Stimulated activated CD8-positive, alpha-beta memory T cell treated with anti-CD3 and anti-CD28 coated beads, Interleukin-2, amount 100 ng/mL, for 1 hour (primary cell): ENCODE data around the gene P4HA2.

Experiments
- DNase-seq, 2 donors: peaks; one replicate each; pipeline ENCODE4 v3.0.0-alpha.2; 2020; ENCODE audit warnings: low read depth in 2 of 2

P4HA2 gene

DNA sequence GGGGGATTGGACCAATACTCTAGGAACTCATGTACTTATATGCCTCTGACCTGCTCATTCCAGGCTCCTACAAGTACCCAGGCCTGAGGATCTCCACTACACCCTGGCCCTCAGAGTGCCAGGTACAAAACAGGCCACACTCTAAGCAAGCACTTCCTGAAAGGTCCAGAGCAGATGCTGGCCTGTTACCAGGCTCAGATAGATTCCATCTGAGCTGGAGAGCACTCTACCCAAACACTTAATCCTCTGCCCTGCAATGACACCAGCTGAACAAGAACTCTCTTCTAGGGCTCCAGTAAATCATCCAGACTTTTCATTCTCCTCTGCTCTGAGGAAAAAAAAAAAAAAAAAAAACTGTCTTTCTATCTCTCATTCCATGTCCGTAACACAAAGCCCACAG is 2.9 kb downstream of the P4HA2 start:
- DNase-seq, result no peak

DNA sequence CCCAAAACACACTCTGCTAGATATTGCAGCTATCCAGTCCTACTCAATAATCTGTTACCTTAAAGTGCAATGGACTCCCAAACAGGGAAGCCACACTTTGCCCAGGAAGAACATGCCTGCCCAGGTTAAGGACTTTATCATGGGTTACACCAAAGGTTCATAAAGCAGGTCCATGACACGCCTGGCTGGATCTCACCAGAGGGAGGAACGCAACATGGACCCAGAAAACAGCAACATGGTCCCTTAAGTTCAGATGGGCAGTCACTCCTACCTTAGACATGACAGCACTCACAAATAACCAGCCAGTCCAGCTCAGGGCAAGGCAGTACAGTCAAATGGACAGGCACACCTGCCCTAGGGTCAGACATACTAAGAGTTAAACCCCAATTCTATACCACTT is 3.8 kb downstream of the P4HA2 start:
- no peak for DNase-seq

DNA sequence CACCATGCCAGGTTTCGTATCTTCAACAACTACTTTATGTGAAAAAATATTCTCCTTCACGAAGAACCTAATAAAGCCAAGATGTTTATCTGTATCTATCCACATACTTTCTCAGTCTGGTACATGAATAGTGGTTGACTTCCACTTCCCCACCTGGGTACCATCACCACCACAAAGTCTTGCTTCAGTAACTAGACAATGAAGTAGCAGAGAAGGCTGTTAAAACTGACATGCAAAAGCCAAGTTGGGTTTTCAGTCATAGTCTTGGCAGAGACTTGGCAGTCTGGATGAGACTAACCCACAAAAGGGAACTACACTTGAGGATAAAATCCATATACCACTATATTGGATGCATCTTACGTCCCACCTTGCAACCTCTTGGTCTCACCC is 5.0 kb downstream of the P4HA2 start:
- no peak for DNase-seq

GRCh38 chr5:132221781-132222648 is 5.6 kb downstream of the P4HA2 start:
- no peak for DNase-seq

DNA sequence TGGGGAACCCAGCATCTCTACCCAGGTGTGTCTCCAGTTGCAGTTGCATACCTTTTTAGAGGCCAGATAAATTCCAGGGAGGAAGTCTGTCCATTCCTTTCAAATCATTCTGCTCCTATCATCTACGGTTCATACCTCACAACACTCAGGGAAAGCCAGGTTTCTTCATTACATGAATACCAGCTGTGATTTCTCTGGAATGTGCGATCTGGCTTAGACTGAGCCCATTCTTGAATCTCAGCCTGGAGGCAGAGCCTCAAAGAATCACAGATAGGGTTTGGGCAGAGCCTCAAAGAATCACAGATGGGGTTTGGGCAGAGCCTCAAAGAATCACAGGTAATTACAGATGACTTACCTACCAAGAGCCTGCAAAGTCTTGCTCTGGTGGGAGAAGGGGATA is 7.2 kb downstream of the P4HA2 start:
- DNase-seq, result no peak

- DNase-seq, result no peak
Observed at GRCh38 chr5:132219981-132220380, 7.7 kb downstream of the P4HA2 start.

DNA sequence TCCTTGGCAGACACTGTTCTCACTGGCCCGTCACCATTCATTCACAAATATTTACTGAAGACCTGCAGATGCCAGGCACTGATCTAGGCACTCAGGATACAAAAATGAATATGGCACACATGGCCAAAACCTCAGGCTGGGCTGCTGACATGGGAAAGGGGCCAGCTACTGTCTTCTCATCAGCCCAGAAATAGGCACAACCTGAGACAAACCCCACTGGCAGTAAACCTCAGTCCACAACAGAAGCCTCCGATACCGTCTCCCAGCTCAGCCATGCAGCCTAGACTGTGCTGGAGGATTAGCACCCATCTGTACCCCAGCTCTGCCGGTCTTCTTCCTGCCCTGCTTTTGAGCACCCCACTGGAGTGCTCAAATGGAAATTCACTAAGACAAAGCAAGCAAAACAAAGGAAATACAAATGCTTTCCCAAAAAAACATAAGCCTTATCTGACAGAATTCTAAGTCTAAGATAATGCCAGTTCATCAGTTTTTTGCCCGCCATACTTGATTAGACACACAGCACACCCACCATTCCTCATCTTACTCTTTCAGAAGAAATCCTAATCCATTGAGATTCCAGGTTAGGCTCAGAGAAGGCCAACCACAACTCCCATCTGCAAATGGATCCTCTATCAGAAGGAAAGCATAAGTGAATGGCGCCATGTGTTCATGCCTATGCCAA is 8.2 kb downstream of the P4HA2 start:
- DNase-seq, result no peak

- DNase-seq, result no peak
Observed at GRCh38 chr5:132218321-132218720, 9.3 kb downstream of the P4HA2 start.

- no peak for DNase-seq
Observed at GRCh38 chr5:132215329-132215728, 12.3 kb downstream of the P4HA2 start.

DNA sequence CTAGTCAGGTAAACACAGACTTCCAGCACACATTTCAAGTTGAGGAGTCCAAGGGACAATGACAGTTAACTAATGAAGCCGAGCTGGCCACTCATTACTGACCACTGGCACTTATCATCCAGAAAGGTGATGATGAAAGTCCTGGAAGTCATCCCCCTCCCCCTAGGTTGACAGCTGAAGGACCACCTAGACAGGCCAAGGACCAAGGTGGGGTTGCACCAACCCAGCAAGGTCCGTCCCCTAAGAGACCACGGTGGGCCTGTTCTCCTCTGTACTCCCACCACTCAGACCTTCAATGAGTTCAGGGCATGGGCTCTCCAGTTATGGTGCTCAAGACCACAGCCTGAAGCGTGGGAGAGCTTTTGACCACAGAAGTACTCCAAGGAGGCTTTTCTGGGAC is 13.2 kb downstream of the P4HA2 start:
- DNase-seq, result no peak

- no peak for DNase-seq
Observed at GRCh38 chr5:132213666-132214065, 14.0 kb downstream of the P4HA2 start.

GRCh38 chr5:132211787-132212186 is 15.9 kb downstream of the P4HA2 start:
- DNase-seq, result no peak

GRCh38 chr5:132210944-132211343 is 16.7 kb downstream of the P4HA2 start:
- no peak for DNase-seq

DNA sequence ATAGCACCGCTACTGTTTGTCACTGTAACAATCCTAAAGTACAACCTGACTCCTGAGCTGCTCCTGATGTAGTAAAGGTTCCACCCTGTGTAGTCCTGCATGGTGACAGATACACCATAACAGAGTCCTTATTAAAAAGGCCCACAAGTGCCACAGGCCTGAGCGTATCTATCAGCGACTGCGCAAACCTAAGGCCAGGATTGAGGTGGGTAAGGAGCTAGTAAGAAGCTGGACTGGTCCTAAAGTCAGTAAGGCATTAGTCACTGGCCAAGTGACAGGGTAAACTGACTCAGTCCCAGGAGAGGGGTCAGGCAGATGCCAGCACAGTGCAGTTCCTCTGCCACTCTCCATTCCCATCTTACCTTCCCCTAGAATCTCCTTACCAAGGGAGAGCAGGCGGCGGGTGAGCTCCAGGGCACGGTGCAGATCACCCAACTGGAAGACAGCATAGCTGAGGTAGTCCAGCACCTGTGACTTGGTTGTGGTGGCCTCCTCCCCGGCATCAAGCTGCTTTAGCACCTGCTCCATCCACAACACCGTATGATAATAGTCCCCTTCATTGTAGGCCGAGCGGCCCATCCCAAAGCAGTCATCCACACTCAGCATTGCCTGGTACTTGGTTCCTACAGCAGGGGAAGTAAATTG is 17.6 kb downstream of the P4HA2 start:
- DNase-seq, result no peak

GRCh38 chr5:132209131-132209530 is 18.5 kb downstream of the P4HA2 start:
- no peak for DNase-seq

DNA sequence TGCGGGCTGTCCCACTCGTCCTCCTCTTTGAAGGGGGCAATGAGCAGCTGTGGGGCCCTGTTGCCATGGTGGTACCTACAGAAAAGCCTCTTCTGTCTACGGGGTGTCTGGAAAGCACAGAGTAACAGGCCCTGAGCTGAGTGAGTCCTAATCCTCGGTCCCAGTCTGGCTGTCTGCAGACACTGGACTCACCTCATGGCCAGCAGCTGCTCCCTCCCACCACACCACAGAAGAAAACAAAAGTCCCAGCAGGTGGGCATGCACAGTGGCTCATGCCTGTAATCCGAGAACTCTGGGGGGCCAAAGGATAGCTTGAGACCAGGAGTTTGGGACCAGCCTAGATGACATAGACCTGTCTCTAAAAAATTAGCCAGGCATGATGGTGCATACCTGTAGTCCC is 19.9 kb downstream of the P4HA2 start:
- no peak for DNase-seq

DNA sequence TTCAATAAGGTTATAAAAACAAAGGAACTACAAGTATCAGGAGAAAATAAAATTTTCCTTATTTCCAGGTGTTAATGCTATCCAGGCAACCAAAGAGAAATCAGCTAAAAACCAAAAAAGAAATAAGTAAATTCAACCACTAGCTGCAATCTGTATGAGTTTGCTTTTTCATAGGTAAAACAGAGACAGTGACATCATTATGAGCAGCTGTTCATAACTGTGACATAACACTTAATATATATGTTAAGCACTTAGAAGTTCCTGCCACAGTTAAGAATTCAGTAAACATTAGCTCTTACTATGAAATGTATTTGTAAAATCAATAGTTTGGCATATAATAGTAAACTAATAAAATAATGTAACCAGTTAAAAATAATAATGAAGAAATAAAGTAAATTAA is 20.9 kb downstream of the P4HA2 start:
- no peak for DNase-seq

GRCh38 chr5:132205385-132206125 is 22.1 kb downstream of the P4HA2 start:
- no peak for DNase-seq

DNA sequence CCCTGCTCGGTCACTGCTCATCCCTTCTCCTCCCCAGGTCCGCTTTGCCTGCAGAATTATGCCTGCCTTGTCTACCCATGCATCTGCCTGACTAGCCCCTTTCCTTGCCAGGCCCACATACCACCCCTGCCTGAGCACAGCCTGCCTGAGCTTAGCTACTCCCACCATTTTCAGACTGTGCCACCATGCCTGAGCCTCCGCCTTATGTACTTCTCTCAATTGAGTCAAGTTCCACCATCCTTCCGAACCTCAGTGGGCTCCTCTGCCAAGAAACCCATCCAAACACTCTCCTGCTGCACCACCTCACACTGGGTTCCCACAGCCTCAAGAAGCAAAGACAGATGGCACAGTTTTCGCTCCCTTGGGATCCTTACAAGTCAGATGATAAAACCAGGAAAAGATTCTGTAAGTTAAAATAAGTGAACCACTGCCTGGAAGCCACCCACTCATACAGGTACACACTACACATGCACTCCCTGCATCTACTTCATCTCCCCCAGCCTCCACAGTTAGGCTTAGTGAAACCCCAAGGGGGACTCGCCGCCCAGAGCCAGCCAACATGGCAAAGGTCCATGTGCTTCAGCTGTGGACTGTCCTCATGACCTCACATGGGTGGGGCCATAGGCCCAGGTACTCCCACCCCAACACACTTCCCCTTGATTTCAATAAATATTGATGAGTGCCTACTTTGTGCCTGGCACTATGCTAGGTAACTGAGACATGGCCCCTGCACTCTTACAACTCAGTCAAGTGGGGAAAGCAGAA is 23.1 kb downstream of the P4HA2 start:
- DNase-seq, result no peak

DNA sequence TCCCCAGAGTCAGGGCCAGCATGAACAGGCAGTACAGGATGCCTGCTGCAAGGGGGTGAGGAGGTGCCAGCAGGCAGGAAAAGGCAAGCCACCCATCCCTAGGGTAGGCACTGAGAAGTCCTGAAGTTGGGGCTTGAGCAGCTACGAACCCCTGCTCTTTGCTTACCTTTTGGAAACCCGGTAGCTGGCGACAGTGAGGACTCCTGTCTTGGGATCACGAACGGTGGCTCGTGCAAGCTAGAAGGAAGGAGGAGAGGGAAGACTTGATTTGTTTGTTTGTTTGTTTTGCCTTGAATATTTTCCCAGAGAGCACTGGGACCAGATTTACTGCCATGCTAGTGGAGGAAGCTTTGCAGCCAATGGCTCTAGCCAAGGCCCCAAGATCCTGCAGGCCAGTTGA is 23.7 kb downstream of the P4HA2 start:
- DNase-seq, result no peak

- DNase-seq, result no peak
Observed at GRCh38 chr5:132203464-132203818, 24.2 kb downstream of the P4HA2 start.
